ENCODE results near the gene SLC2A9. TPM values are rescaled to one million over a fixed set of nuclear protein-coding genes. Genes with fewer than 3 reads are reported as not detected.

SLC2A9 gene
- total RNA-seq, 2 donors from 2014 or later, result 0.95 to 1.9 TPM

- H3K27ac ChIP-seq (ENCODE audit: low read depth, low read length), result peak overlapping the region; percentile 84
- no peak for TF ChIP-seq CTCF (conservative IDR thresholded peaks at IDR 0.05)
- no peaks in the 10 kb centered on the region for H3K36me3 ChIP-seq (ENCODE audit: control insufficient read depth, insufficient read depth, low read length)
- H3K4me3 ChIP-seq (ENCODE audit: low read length), result no peak overlapping the region
- no peaks in the 10 kb centered on the region for H3K27me3 Mint-ChIP-seq (ENCODE audit: insufficient read depth)
- H3K9me3 ChIP-seq (ENCODE audit: control insufficient read depth, low read length), result no peaks in the 10 kb centered on the region
- no peak overlapping the region for H3K4me3 Mint-ChIP-seq
- H3K27ac Mint-ChIP-seq, result no peak overlapping the region
- no peaks in the 10 kb centered on the region for H3K9me3 Mint-ChIP-seq
- H3K27me3 ChIP-seq (ENCODE audit: control insufficient read depth, insufficient read depth, low read length, poor library complexity, severe bottlenecking), result no peaks in the 10 kb centered on the region
- H3K4me1 ChIP-seq (ENCODE audit: control insufficient read depth, insufficient read depth, low read length), result no peaks in the 10 kb centered on the region
- 83 to 86% methylated on average over 11 to 12 of the region's 12 CpGs for WGBS, 2 experiments (ENCODE audit: insufficient coverage in 1 of 2, insufficient read length in 1 of 2)
- DNase-seq, result peak; percentile 64
- H3K36me3 Mint-ChIP-seq (ENCODE audit: low read depth), result no peaks in the 10 kb centered on the region
- no peaks in the 10 kb centered on the region for H3K4me1 Mint-ChIP-seq
- H3K9ac ChIP-seq (ENCODE audit: extremely low read depth, low read length, poor library complexity, severe bottlenecking), result no peak overlapping the region
Observed at GRCh38 chr4:10006601-10007435, 14.5 kb downstream of the SLC2A9 start.

GRCh38 chr4:10006231-10006600 is 15.1 kb downstream of the SLC2A9 start:
- Mint-ChIP-seq H3K27ac (no peak overlapping the region), H3K9me3 (no peaks in the 10 kb centered on the region), H3K36me3 (ENCODE audit: low read depth) (no peaks in the 10 kb centered on the region), H3K4me1 (no peaks in the 10 kb centered on the region), H3K27me3 (ENCODE audit: insufficient read depth) (no peaks in the 10 kb centered on the region), H3K4me3 (no peak overlapping the region)
- WGBS, 2 experiments (ENCODE audit: insufficient coverage in 1 of 2, insufficient read length in 1 of 2), result 75 to 83% methylated on average over 6 of the region's 6 CpGs
- Histone ChIP-seq H3K4me1 (ENCODE audit: control insufficient read depth, insufficient read depth, low read length) (no peaks in the 10 kb centered on the region), H3K9me3 (ENCODE audit: control insufficient read depth, low read length) (no peaks in the 10 kb centered on the region), H3K9ac (ENCODE audit: extremely low read depth, low read length, poor library complexity, severe bottlenecking) (no peak overlapping the region), H3K27me3 (ENCODE audit: control insufficient read depth, insufficient read depth, low read length, poor library complexity, severe bottlenecking) (no peaks in the 10 kb centered on the region), H3K36me3 (ENCODE audit: control insufficient read depth, insufficient read depth, low read length) (no peaks in the 10 kb centered on the region), H3K27ac (ENCODE audit: low read depth, low read length) (no peak overlapping the region), H3K4me3 (ENCODE audit: low read length) (no peak overlapping the region)
- DNase-seq, result no peak
- TF ChIP-seq CTCF (conservative IDR thresholded peaks at IDR 0.05), result no peak

GRCh38 chr4:10005632-10006031 is 15.7 kb downstream of the SLC2A9 start:
- H3K4me1 ChIP-seq (ENCODE audit: control insufficient read depth, insufficient read depth, low read length), result no peaks in the 10 kb centered on the region
- no peaks in the 10 kb centered on the region for H3K27me3 Mint-ChIP-seq (ENCODE audit: insufficient read depth)
- H3K4me3 ChIP-seq (ENCODE audit: low read length), result no peak overlapping the region
- H3K27me3 ChIP-seq (ENCODE audit: control insufficient read depth, insufficient read depth, low read length, poor library complexity, severe bottlenecking), result no peaks in the 10 kb centered on the region
- 42 to 68% methylated on average over 2 to 4 of the region's 4 CpGs for WGBS, 2 experiments (ENCODE audit: insufficient coverage in 1 of 2, insufficient read length in 1 of 2)
- TF ChIP-seq CTCF (conservative IDR thresholded peaks at IDR 0.05), result no peak
- H3K9ac ChIP-seq (ENCODE audit: extremely low read depth, low read length, poor library complexity, severe bottlenecking), result no peak overlapping the region
- H3K27ac Mint-ChIP-seq, result no peak overlapping the region
- no peak for DNase-seq
- H3K9me3 ChIP-seq (ENCODE audit: control insufficient read depth, low read length), result no peaks in the 10 kb centered on the region
- no peaks in the 10 kb centered on the region for H3K36me3 Mint-ChIP-seq (ENCODE audit: low read depth)
- no peaks in the 10 kb centered on the region for H3K4me1 Mint-ChIP-seq
- H3K27ac ChIP-seq (ENCODE audit: low read depth, low read length), result no peak overlapping the region
- H3K9me3 Mint-ChIP-seq, result no peaks in the 10 kb centered on the region
- H3K4me3 Mint-ChIP-seq, result no peak overlapping the region
- no peaks in the 10 kb centered on the region for H3K36me3 ChIP-seq (ENCODE audit: control insufficient read depth, insufficient read depth, low read length)

Data from endodermal cell (in vitro differentiated cells).